H1 (cell line): ENCODE data around the gene DCANP1. TPM values are rescaled to one million over a fixed set of nuclear protein-coding genes. Genes with fewer than 3 reads are reported as not detected.

Experiments used
- CTCF ChIA-PET: fragments of 300-600 bp; sonication (Branson Sonifier 250); formaldehyde crosslinking; loops from one replicate; lab custom pipeline; 2021; ENCODE audit not compliant: partially characterized antibody; lab: Charles Lee
- POLR2A ChIA-PET: fragments of 300-600 bp; sonication (Branson Sonifier 250); formaldehyde crosslinking; loops from one replicate; lab custom pipeline; 2021; ENCODE audit warnings: inconsistent platforms; ENCODE audit not compliant: partially characterized antibody; lab: Charles Lee
- DNase-seq, 2 experiments: peaks; one replicate each; pipeline versions ENCODE4 v3.0.0 to v3.0.0-alpha.2; 2010 to 2022; ENCODE audit warnings: low spot score in 2 of 2, low read depth in 1 of 2, mixed read lengths in 1 of 2
- FAIRE-seq: peaks from 2 replicates; lab custom pipeline; 2011; peaks lifted over from hg19 to GRCh38; lab: Jason Lieb, UNC
- H2AFZ ChIP-seq: 2 replicates; pipeline ENCODE4 v1.8.1; 2012; ENCODE audit warnings: low read length, inconsistent platforms
- H2AK5ac ChIP-seq: 2 replicates; pipeline ENCODE4 v1.6.1; 2013; ENCODE audit warnings: low read depth, low read length
- H2BK120ac ChIP-seq: replicated peaks from 2 replicates; pipeline ENCODE3; 2013; ENCODE audit warnings: low read depth, low read length, inconsistent platforms
- H2BK12ac ChIP-seq: 2 replicates; pipeline ENCODE4 v1.6.1; 2013; ENCODE audit warnings: low read depth, low read length
- H2BK15ac ChIP-seq: 2 replicates; pipeline ENCODE4 v1.6.1; 2013; ENCODE audit warnings: low read length
- H2BK20ac ChIP-seq: 2 replicates; pipeline ENCODE4 v1.6.1; 2013; ENCODE audit warnings: low read length
- H2BK5ac ChIP-seq: 2 replicates; pipeline ENCODE4 v1.6.1; 2013; ENCODE audit warnings: low read depth, low read length
- H3K14ac ChIP-seq: 2 replicates; pipeline ENCODE4 v1.6.1; 2013; ENCODE audit warnings: inconsistent platforms; ENCODE audit not compliant: insufficient read length
- H3K18ac ChIP-seq: 2 replicates; pipeline ENCODE4 v1.6.1; 2013; ENCODE audit warnings: low read length; ENCODE audit errors: extremely low read depth
- H3K23ac ChIP-seq: 2 replicates; pipeline ENCODE4 v1.6.1; 2013; ENCODE audit warnings: inconsistent platforms; ENCODE audit not compliant: insufficient read length
- H3K23me2 ChIP-seq: 2 replicates; pipeline ENCODE4 v1.6.1; 2013; ENCODE audit warnings: low read depth, low read length
- H3K27ac ChIP-seq: 2 replicates; pipeline ENCODE4 v1.6.1; 2011; ENCODE audit warnings: low read depth, low read length, inconsistent platforms
- H3K27me3 ChIP-seq, 4 experiments: replicated peaks in 1 of 4; 1 replicate in 1 of 4; 2 replicates in 3 of 4; pipeline versions ENCODE4 v1.6.1 to v1.8.1; 2011 to 2013; ENCODE audit warnings: low read length in 3 of 4, mild to moderate bottlenecking in 3 of 4, inconsistent platforms in 2 of 4, mixed read lengths in 2 of 4, moderate library complexity in 1 of 4; ENCODE audit not compliant: control insufficient read depth in 3 of 4, insufficient read depth in 3 of 4; ENCODE audit errors: extremely low read depth in 1 of 4
- H3K36me3 ChIP-seq, 4 experiments: 2 replicates each; pipeline versions ENCODE4 v1.6.1 to v1.8.1; 2011 to 2013; ENCODE audit warnings: mild to moderate bottlenecking in 4 of 4, low read length in 3 of 4, moderate library complexity in 2 of 4, control low read depth in 1 of 4, inconsistent platforms in 1 of 4; ENCODE audit not compliant: insufficient read depth in 4 of 4, control insufficient read depth in 2 of 4
- H3K4ac ChIP-seq: replicated peaks from 2 replicates; pipeline ENCODE3; 2013; ENCODE audit warnings: low read length, low read depth, mixed read lengths, inconsistent platforms; ENCODE audit not compliant: insufficient read length
- H3K4me1 ChIP-seq, 4 experiments: replicated peaks in 1 of 4; 1 replicate in 1 of 4; 2 replicates in 3 of 4; pipeline versions ENCODE4 v1.6.1 to v1.8.1; 2011 to 2013; ENCODE audit warnings: low read length in 3 of 4, inconsistent platforms in 2 of 4, mixed read lengths in 1 of 4; ENCODE audit not compliant: insufficient read depth in 4 of 4, control insufficient read depth in 3 of 4
- H3K4me2 ChIP-seq, 2 experiments: 2 replicates each; pipeline versions ENCODE4 v1.6.1 to v1.8.1; 2011 to 2013; ENCODE audit warnings: low read depth in 2 of 2, low read length in 2 of 2, control low read depth in 1 of 2, inconsistent platforms in 1 of 2, mild to moderate bottlenecking in 1 of 2; ENCODE audit not compliant: insufficient read depth in 1 of 2
- H3K4me3 ChIP-seq, 4 experiments: fragments of 200-600, 300-600 bp in 1 of 4; sonication (generic), shearing (Covaris generic), sonication (Bioruptor Twin) in 1 of 4; 2 replicates each; pipeline versions ENCODE4 v1.5.1 to v1.8.1; 2011 to 2016; ENCODE audit warnings: low read length in 4 of 4, low read depth in 3 of 4, control low read depth in 2 of 4, inconsistent platforms in 2 of 4, mild to moderate bottlenecking in 2 of 4, mixed read lengths in 1 of 4, moderate library complexity in 1 of 4; ENCODE audit not compliant: insufficient read depth in 2 of 4; ENCODE audit errors: extremely low read depth in 1 of 4
- H3K56ac ChIP-seq: replicated peaks from 2 replicates; pipeline ENCODE3; 2013; ENCODE audit warnings: low read depth, mild to moderate bottlenecking, mixed read lengths, low read length, inconsistent platforms; ENCODE audit not compliant: insufficient read length
- H3K79me1 ChIP-seq: 2 replicates; pipeline ENCODE4 v1.6.1; 2013; ENCODE audit warnings: low read depth, low read length, control low read depth
- H3K79me2 ChIP-seq, 2 experiments: 2 replicates each; pipeline versions ENCODE4 v1.6.1 to v1.8.1; 2012 to 2013; ENCODE audit warnings: low read length in 2 of 2, mild to moderate bottlenecking in 2 of 2, inconsistent platforms in 1 of 2; ENCODE audit not compliant: insufficient read depth in 2 of 2, control insufficient read depth in 1 of 2
- H3K9ac ChIP-seq, 4 experiments: replicated peaks in 1 of 4; 1 replicate in 1 of 4; 2 replicates in 3 of 4; pipeline versions ENCODE4 v1.6.1 to v1.8.1; 2011 to 2013; ENCODE audit warnings: low read depth in 3 of 4, low read length in 3 of 4, control low read depth in 2 of 4, mild to moderate bottlenecking in 2 of 4, moderate library complexity in 2 of 4, inconsistent platforms in 1 of 4; ENCODE audit errors: extremely low read depth in 1 of 4
- H3K9me3 ChIP-seq, 2 experiments: 2 replicates each; pipeline versions ENCODE4 v1.6.1 to v1.8.1; 2012 to 2013; ENCODE audit warnings: mild to moderate bottlenecking in 2 of 2, moderate library complexity in 2 of 2, control low read depth in 1 of 2, inconsistent platforms in 1 of 2, low read depth in 1 of 2, low read length in 1 of 2, mixed read lengths in 1 of 2; ENCODE audit not compliant: insufficient read depth in 2 of 2
- H4K20me1 ChIP-seq, 2 experiments: replicated peaks in 1 of 2; 2 replicates each; pipeline versions ENCODE3 to v1.8.1; 2011 to 2013; ENCODE audit warnings: inconsistent platforms in 2 of 2, low read length in 2 of 2, mild to moderate bottlenecking in 1 of 2; ENCODE audit not compliant: insufficient read depth in 2 of 2, control insufficient read depth in 1 of 2
- H4K5ac ChIP-seq: 2 replicates; pipeline ENCODE4 v1.6.1; 2013; ENCODE audit warnings: low read length, low read depth, mixed read lengths, inconsistent platforms; ENCODE audit not compliant: insufficient read length
- H4K8ac ChIP-seq: 2 replicates; pipeline ENCODE4 v1.8.0; 2013; ENCODE audit warnings: mild to moderate bottlenecking, moderate library complexity, low read length, inconsistent platforms; ENCODE audit not compliant: insufficient read depth; ENCODE audit errors: extremely low read depth
- H4K91ac ChIP-seq: replicated peaks from 2 replicates; pipeline ENCODE3; 2013; ENCODE audit warnings: low read length, mixed read lengths, inconsistent platforms; ENCODE audit not compliant: insufficient read length
- CEBPB ChIP-seq: IDR thresholded peaks from 2 replicates; pipeline ENCODE4 v1.6.1; 2012; ENCODE audit warnings: low read depth, low read length
- CTCF ChIP-seq, 3 experiments: IDR thresholded peaks; 1 replicate in 2 of 3; 2 replicates in 1 of 3; pipeline versions ENCODE4 v1.5.1 to v1.6.1; 2011; ENCODE audit warnings: low read length in 3 of 3, mild to moderate bottlenecking in 3 of 3, inconsistent platforms in 2 of 3, low read depth in 1 of 3, moderate library complexity in 1 of 3; ENCODE audit not compliant: insufficient read depth in 1 of 3; ENCODE audit errors: control extremely low read depth in 1 of 3
- EZH2 ChIP-seq: fragments of 200-600 bp; sonication (generic); IDR thresholded peaks from 2 replicates; pipeline ENCODE4 v1.7.1; 2012; ENCODE audit warnings: low read depth, mild to moderate bottlenecking, moderate library complexity, low read length, inconsistent platforms; ENCODE audit not compliant: severe bottlenecking
- GTF2F1 ChIP-seq: IDR thresholded peaks from 2 replicates; pipeline ENCODE4 v1.6.1; 2012; ENCODE audit warnings: low read depth, low read length, improper control_type of control experiment, borderline replicate concordance
- HDAC2 ChIP-seq, 2 experiments: fragments of 300-600 bp in 1 of 2; sonication (generic) in 1 of 2; IDR thresholded peaks; 2 replicates each; pipeline ENCODE4 v1.6.1; 2011 to 2012; ENCODE audit warnings: low read depth in 2 of 2, low read length in 2 of 2, mild to moderate bottlenecking in 2 of 2, moderate library complexity in 2 of 2, borderline replicate concordance in 1 of 2, inconsistent platforms in 1 of 2
- HDAC6 ChIP-seq: IDR thresholded peaks from one replicate; pipeline ENCODE4 v1.7.1; 2012; ENCODE audit warnings: low read depth, mild to moderate bottlenecking, inconsistent platforms, low read length, moderate library complexity
- MAX ChIP-seq: IDR thresholded peaks from 2 replicates; pipeline ENCODE4 v1.6.1; 2012; ENCODE audit warnings: inconsistent platforms
- SIRT6 ChIP-seq: IDR thresholded peaks from one replicate; pipeline ENCODE4 v1.7.1; 2012; ENCODE audit warnings: low read length, inconsistent platforms
- SP2 ChIP-seq: IDR thresholded peaks from 2 replicates; pipeline ENCODE4 v1.6.1; 2012; ENCODE audit warnings: mild to moderate bottlenecking, low read length, inconsistent platforms
- SRF ChIP-seq: IDR thresholded peaks from 2 replicates; pipeline ENCODE4 v1.6.1; 2011; ENCODE audit warnings: mild to moderate bottlenecking, low read depth, low read length, moderate library complexity
- WGBS, 2 experiments: shearing (Covaris generic) in 1 of 2; methylation state at CpG; one replicate each; pipeline versions ENCODE4 v1.1.6 to v1.1.7; 2013 to 2015; ENCODE audit warnings: low lambda C conversion rate in 2 of 2, mixed read lengths in 2 of 2, inconsistent platforms in 1 of 2, low coverage in 1 of 2, missing lambda C conversion rate in 1 of 2; ENCODE audit not compliant: insufficient replicate concordance in 2 of 2, insufficient coverage in 1 of 2, insufficient read length in 1 of 2; ENCODE audit errors: extremely low coverage in 1 of 2, missing lambda C conversion rate in 1 of 2; 5-methylcytosine and 5-hydroxymethylcytosine counted together
- polyA plus RNA-seq, 7 experiments: library from polyadenylated mRNA; depleted of rRNA in 3 of 7; stranded (reverse) in 5 of 7; unstranded in 2 of 7; fragments of >200 nt in 5 of 7; fragments of 200-250 nt in 2 of 7; gene quantifications; 1 replicate in 5 of 7; 2 replicates in 1 of 7; 4 replicates in 1 of 7; pipeline versions ENCODE4 v1.2.1 to v1.2.3, GENCODE V29; 2011 to 2013; ENCODE audit warnings: missing spikeins in 2 of 7, mixed read lengths in 2 of 7
- total RNA-seq: library from RNA; stranded (reverse); fragmentation: NEBNext Ultra II Directional; extraction: Animal tissue kit (Norgen Biotek cat#: 25700); gene quantifications from 2 replicates; pipeline ENCODE4 v1.2.1, GENCODE V29; 2021

Gene DCANP1
- total and polyA plus RNA-seq, 2 of the 8 experiments (the other 6 are each of a cell fraction or from before 2014, with no cell fraction given), result not detected

- H3K4ac ChIP-seq, result no peak overlapping the region
- H2BK20ac ChIP-seq, result no peak overlapping the region
- H2AK5ac ChIP-seq, result no peak overlapping the region
- DNase-seq, result peak in 1 of 2 experiments; percentile 41
- H3K18ac ChIP-seq, result no peak overlapping the region
- H3K4me1 ChIP-seq, result no peaks in the 10 kb centered on the region; a peak in 1 of 7 replicates
- no peak overlapping the region for H2BK5ac ChIP-seq
- no peak overlapping the region for H3K23ac ChIP-seq
- H3K23me2 ChIP-seq, result no peaks in the 10 kb centered on the region; the same call in 1 of the 2 replicates
- FAIRE-seq, result no peak
- no peaks in the 10 kb centered on the region for H3K79me1 ChIP-seq
- no peak overlapping the region for H3K27ac ChIP-seq
- no peaks in the 10 kb centered on the region for H4K20me1 ChIP-seq
- no peak overlapping the region for H3K4me3 ChIP-seq
- no peak overlapping the region for H2BK12ac ChIP-seq
- 91% methylated on average over 13 of the region's 13 CpGs; no CpG with 5 or more reads in 1 of the 2 experiments for WGBS, 2 experiments
- H2BK15ac ChIP-seq, result no peak overlapping the region
- H4K5ac ChIP-seq, result no peak overlapping the region
- H3K27me3 ChIP-seq, result no peaks in the 10 kb centered on the region
- H3K79me2 ChIP-seq, result no peaks in the 10 kb centered on the region
- no peak overlapping the region for H3K56ac ChIP-seq
- no peak overlapping the region for H4K91ac ChIP-seq
- H2BK120ac ChIP-seq, result no peak overlapping the region
- H3K9ac ChIP-seq, result no peak overlapping the region
- POLR2A ChIA-PET, result no interaction called here
- H4K8ac ChIP-seq, result no peak overlapping the region
- no peaks in the 10 kb centered on the region for H3K9me3 ChIP-seq
- H3K36me3 ChIP-seq, result no peaks in the 10 kb centered on the region
- H3K4me2 ChIP-seq, result no peak overlapping the region
- no peak overlapping the region for H2AFZ ChIP-seq
- H3K14ac ChIP-seq, result no peak overlapping the region
- CTCF ChIA-PET, result interaction anchor here (0.6 to 19.4 kb wide), 8 partner anchors 7 to 454 kb away, joined by 3 to 264 read pairs (median 6); no protein-coding TSS in a partner anchor
- TF ChIP-seq HDAC2 (IDR thresholded peaks at IDR 0.05; ENCODE audit: borderline replicate concordance in 1 of 2, low read depth in 2 of 2, low read length in 2 of 2) (no peak), SRF (no peak), CEBPB (no peak), CTCF (IDR thresholded peaks at IDR 0.05; ENCODE audit: control extremely low read depth in 1 of 3, insufficient read depth in 1 of 3, low read depth in 1 of 3, low read length in 3 of 3) (no peak), SIRT6 (no peak), MAX (no peak), SP2 (no peak), HDAC6 (no peak), GTF2F1 (no peak), EZH2 (no peak)
Observed at GRCh38 chr5:135437796-135438560, 9.2 kb downstream of the DCANP1 start.
